GM20000 (cell line): ENCODE measurements around the gene KCNH5.

Source experiments
- DNase-seq: peaks from one replicate; pipeline ENCODE4 v3.0.0; 2012; ENCODE audit warnings: low spot score
- TF ChIP-seq, protein P1 (sequence below): IDR thresholded peaks from 2 replicates; pipeline ENCODE4 v1.5.1; 2012; ENCODE audit warnings: mild to moderate bottlenecking, control low read depth; ENCODE audit errors: extremely low read depth, missing control alignments

KCNH5 gene

DNA sequence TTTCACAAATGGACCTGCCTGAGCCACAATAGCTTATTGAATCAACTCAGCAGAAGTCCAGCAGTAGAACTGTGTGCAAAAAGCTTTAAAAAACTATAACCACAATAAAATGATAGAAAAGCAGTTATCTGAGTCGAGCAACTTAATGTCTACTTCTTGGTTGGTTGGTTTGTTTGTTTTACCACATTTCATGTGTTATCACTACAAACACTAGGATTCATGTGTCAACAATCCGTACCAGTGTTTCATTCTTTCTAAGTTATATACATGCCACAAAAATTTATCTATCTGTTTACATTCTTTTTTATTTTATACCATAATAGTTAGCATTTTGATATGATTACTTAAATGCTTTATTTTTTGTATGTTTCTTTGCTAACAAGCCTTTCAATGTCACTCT, 339.0 kb downstream of the KCNH5 start:
- DNase-seq = no peak
- TF ChIP-seq, protein P1, sequence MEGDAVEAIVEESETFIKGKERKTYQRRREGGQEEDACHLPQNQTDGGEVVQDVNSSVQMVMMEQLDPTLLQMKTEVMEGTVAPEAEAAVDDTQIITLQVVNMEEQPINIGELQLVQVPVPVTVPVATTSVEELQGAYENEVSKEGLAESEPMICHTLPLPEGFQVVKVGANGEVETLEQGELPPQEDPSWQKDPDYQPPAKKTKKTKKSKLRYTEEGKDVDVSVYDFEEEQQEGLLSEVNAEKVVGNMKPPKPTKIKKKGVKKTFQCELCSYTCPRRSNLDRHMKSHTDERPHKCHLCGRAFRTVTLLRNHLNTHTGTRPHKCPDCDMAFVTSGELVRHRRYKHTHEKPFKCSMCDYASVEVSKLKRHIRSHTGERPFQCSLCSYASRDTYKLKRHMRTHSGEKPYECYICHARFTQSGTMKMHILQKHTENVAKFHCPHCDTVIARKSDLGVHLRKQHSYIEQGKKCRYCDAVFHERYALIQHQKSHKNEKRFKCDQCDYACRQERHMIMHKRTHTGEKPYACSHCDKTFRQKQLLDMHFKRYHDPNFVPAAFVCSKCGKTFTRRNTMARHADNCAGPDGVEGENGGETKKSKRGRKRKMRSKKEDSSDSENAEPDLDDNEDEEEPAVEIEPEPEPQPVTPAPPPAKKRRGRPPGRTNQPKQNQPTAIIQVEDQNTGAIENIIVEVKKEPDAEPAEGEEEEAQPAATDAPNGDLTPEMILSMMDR = no peak

DNA sequence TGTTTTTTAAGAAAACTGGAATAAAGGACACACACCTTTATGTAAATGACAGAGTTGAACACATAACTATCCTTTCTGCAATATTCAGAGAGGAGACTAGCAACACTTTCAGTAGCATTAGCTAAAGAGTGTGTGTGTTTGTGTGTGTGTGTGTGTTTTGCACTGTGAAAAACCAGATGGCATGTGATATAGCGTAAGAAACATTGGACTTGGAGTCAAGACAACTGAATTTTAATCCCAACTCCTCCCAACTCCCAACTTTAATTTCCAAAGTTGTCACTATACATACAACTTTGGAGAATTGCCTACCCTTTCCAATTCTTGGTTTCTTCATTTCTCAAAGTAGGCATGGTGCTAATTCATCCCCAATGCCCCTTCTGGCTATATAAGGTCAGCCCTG, 347.8 kb downstream of the KCNH5 start:
- DNase-seq = no peak
- TF ChIP-seq, protein P1 = no peak

DNA sequence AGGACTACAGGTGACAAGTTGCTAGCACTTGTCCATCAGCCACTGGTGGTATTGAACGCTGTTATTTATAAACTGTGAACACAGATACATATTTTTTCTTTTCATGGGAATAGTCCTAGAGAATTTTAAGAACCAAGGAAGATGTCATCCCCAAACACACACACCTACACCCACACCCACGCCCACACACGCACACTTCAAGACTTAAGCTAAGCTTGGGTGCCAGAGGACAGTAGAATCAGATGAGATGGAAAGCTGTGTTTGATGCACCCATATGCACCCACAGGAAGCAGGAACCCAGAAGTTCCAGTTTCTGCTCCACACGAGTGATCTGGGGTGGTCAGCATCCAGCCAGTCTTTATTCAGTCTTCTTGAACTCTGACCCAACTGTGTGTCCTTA, 348.3 kb downstream of the KCNH5 start:
- TF ChIP-seq, protein P1 = no peak
- no peak for DNase-seq

DNA sequence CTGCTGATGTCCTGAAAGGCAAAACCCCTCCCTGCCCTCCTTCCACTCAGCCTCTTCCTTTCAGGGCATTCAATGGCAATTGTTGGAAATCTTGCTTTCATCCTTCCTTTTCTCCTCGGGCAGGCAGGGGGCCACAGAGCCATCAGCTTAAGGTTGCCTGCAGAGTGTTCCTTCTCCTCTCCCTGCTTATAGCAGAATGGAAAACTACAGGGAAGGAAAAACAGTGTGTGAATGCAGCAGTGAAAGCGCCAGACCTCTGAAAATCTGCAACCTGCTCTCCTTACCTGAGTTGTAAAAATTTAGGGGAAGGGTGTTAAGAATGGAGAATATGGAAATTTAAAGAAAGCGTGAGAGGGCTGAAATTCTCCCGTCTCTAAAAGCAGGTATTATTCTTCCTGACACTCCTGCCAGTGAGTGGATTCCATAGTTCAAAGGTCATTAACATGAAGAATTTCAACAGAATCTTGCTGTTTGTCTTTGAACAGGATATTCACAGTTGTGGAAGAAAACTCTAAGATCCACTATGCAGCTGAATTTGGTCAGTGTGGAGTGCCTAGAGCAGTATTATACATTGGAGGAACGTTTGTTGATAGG, 348.8 kb downstream of the KCNH5 start:
- no peak for DNase-seq
- TF ChIP-seq, protein P1 = no peak

DNA sequence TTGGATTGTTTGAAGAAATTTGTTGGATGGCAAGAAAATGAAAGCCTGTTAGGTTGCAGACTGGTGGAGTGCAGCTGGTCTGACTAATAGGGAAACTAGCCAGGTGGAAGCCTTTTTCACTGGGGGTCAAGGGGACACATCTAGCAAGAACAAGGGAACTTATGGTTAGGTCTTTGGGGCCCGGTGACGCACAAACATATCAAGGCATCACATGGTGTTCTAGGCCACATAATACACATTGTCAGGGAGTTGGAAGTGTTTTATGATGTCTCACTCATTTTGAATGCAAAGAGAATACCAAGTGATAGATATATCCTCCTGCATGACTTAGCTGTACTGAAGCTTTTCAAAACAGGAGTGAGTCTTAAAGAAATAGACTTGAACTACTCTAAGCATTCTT, 351.2 kb downstream of the KCNH5 start:
- no peak for DNase-seq
- TF ChIP-seq, protein P1 = no peak

DNA sequence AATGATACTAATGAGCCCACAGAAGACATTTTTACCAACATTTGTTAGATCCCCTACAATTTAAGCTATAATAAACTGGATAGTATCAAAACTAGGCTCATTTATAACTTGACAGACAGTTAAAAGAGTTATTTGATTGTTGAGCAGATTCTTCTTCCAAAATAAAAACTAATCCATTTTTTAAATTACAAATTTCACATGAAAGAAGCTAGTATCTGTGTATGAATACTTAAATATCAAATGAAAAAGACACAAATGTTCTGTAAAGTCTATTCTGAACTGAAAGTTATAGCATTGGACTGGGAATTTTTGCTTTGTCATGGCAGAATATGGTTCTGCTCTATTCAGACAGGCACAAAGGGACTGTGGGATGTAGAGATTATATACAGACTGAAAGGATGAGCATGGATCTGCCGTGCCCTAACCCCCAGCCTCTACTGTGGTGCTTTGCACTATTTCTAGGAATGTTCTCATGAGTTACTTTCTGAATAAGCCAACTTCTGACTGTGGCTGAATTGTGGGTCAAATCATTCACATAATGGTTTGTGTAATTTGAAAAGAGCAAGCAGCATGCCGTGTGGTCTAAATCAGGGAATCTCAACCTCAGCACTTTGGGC, 352.7 kb downstream of the KCNH5 start:
- no peak for DNase-seq

DNA sequence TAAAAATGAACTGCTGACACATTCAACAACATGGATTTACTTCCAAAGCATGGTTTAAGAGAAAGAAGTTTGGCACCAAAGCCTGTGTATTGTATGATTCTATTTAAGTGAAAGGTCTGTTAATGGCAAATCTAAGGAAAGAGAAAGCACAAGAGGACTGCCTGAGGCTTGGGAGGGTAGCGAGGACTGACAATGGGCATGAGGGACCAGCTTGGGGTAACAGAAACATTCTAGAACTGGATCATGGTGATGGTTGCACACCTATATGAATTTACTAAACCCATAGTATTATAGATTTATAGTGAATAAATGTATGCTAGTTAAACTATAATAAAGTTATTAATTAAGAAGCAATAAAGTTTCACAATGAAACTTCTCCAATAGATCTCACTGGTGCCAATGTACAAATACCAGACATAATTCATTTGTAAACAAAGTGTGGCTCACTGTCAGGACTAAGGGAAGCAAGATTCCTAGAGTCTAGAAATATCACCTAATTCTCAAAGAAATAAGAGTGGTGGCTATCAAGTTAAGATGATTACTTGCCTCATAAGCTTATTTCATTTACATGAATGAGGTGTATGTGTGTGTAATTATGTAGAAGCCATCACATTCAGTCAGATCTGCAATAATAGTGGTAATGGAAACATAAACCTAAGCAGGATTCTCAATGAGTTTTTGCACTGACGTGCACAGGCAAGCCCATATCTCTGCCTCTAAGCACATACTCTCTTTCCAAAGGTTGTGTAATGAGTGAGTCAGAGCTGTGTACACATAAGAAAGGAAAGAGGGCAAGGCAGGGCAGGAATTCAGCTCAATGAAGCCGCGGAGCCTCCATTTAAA, 353.4 kb downstream of the KCNH5 start:
- TF ChIP-seq, protein P1 = no peak
- DNase-seq = no peak

More for the DNA sequence above, 352.7 kb downstream of the KCNH5 start:
- TF ChIP-seq, protein P1 = no peak
